Inflammatory macrophage treated with lipopolysaccharide for 1 hour (primary cell): Measurements from ENCODE around the gene AR.
"Not testable (repeated sequence)": the region's sequence is repeated elsewhere in the genome, so short reads cannot be mapped to it uniquely, and the experiment has no call there.

Experiments used
- DNase-seq, 2 donors: peaks; one replicate each; pipeline ENCODE4 v3.0.0-alpha.2; 2020 to 2022

AR gene

DNA sequence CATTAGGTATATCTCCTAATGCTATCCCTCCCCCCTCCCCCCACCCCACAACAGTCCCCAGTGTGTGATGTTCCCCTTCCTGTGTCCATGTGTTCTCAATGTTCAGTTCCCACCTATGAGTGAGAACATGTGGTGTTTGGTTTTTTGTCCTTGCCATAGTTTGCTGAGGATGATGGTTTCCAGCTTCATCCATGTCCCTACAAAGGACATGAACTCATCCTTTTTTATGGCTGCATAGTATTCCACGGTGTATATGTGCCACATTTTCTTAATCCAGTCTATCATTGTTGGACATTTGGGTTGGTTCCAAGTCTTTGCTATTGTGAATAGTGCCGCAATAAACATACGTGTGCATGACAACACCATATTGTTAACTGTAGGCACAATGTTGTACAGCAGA is 93.5 kb downstream of the AR start:
- not testable (repeated sequence) for DNase-seq

- DNase-seq: no peak
These were observed 104.5 kb downstream of the AR start for GRCh38 chrX:67648361-67648760.

DNA sequence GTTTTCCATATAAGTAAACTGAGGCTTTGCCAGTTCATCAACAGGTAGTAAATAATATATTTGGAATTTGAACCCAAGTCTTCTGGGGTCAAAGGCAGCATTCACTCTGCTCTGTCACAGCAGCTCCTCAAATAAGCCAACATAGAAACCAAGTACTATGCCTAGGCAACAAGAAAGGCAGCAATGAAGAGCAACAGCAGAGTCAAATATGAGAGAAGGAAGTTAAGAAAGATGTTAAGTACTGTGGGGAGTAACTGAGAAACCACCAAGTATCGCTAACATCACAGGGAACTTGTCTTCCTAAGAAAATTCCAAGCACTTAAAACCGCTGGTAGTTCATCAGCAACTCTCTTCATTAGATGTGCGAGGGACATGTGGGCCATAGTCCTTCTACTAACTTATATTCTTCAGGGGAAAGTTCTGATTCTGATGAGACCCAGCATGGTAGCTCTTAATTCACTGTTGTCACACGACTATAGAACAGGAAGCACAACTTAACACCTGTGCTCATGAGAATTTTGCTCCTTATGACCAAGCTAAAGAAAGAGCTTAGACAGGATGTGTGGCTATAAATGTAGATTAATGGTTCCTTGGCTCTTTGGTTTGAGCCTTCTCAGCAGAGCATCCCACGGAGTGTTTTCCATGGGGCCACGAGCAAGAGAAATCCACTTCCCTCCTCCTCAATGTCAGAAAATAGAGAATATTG is 107.8 kb downstream of the AR start:
- DNase-seq: no peak

GRCh38 chrX:67652543-67652942 is 108.7 kb downstream of the AR start:
- no peak for DNase-seq

GRCh38 chrX:67654301-67654700 is 110.5 kb downstream of the AR start:
- no peak for DNase-seq

- no peak for DNase-seq
These were observed 121.8 kb downstream of the AR start for GRCh38 chrX:67665583-67665982.

DNA sequence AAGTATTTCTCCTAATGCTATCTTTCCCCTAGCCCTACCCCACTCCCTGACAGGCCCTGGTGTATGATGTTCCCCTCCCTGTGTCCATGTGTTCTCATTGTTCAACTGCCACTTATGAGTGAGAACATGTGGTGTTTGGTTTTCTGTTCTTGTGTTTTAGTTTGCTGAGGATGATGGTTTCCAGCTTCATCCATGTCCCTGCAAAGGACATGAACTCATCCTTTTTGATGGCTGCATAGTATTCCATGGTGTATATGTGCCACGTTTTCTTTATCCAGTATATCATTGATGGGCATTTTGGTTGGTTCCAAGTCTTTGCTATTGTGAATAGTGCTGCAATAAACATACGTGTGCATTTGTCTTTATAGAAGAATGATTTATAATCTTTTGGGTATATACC is 126.9 kb downstream of the AR start:
- DNase-seq: not testable (repeated sequence)

GRCh38 chrX:67673741-67674274 is 130.0 kb downstream of the AR start:
- no peak for DNase-seq

GRCh38 chrX:67674741-67675140 is 130.9 kb downstream of the AR start:
- no peak for DNase-seq

DNA sequence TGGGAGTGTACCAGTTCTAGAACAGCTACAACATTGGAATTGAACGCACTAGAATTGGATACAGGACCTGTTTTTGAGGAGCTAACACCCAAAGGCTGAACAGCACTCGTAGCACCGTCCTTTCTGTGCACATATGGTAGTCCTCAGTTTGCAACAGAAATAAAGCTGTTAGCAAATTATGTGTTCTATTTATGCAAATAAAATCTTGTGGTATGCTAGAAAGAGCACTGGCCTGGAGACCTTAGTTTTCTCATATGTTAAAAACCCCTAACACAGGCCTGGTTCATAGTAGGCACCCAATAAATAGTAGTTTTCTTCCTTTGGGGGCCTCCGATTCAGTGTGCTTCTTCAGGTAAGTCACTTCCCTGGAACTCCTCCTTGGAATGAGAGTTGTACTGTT is 140.3 kb downstream of the AR start:
- DNase-seq: no peak

DNA sequence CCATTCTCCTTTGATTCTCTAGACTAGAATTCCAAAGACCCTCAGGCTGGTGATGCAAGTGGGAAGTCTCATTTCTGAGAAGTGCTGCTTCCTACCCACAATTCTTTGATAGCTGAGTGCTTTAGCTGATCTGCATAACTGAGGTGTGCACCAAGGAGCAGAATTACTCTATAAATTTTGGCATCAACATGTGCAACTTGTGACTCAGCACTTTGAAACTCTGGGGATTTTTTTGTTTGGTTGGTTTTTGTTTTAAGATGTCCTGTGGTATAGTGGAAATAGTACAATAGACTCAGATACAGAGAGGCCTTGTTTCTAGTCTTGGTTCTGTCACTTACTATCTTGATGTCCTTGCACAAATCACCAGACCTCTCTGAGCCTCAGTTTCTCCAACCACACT is 148.4 kb downstream of the AR start:
- no peak for DNase-seq

DNA sequence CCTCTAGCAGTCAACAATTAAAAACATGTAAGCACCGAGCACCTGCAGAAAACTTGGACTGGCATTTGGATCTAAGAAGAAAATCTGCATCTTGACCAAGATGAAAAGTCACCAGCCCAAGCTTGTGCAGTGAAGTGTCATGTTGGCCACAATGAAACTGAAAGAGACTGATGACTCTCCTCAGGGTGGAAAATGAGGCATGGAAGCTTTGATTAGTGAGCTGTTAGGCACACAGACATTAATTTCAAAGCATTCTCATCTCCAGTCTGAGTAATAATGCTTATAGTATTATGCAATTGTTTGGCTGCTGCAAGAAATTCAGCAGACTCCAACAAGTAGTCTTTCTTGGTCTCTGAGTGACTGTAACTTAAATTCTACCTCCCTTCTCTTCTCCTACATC is 150.1 kb downstream of the AR start:
- peak; percentile 5 to 47 for DNase-seq

DNA sequence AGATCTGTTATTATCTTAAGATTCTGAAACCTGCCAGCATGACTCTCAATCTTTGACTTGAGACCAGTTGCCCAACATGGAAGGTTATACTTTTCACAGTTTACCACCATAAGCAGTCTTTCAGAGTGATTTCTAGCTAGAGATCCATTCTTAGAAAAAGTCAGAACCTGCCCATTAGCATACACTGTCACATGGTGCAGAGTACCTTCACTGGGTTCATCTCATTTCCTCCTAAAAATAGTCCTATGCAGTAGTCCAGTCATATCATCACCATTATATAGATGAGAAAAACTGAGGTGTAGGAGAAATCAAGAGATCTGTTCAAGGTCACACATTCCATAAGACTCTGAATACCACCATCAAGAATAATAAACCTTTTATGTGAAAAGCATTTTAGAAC is 153.6 kb downstream of the AR start:
- no peak for DNase-seq

GRCh38 chrX:67700602-67701001 is 156.8 kb downstream of the AR start:
- DNase-seq: no peak

GRCh38 chrX:67714004-67714403 is 170.2 kb downstream of the AR start:
- no peak for DNase-seq

DNA sequence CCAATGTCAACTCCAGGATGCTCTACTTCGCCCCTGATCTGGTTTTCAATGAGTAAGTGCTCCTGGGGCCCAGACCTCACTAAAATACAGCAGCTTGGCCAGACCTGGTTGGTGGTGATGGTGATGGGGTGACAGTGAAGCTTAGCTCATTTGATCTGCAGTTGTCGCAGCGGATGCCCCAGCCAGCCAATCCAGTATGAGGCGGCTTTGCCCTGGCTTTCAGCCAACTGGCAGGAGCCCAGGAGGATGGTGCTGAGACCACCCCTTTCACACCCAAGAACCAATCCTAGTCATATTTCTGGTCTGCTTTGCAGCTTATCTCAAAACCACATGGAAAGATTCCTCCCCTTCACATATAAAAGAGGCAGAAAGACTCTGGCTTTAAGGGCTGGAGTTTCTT is 173.8 kb downstream of the AR start:
- no peak for DNase-seq

- DNase-seq: no peak
These were observed 175.1 kb downstream of the AR start for GRCh38 chrX:67718926-67719325.

- peak; percentile 30 to 36 for DNase-seq
These were observed 176.5 kb downstream of the AR start for GRCh38 chrX:67720344-67720743.

DNA sequence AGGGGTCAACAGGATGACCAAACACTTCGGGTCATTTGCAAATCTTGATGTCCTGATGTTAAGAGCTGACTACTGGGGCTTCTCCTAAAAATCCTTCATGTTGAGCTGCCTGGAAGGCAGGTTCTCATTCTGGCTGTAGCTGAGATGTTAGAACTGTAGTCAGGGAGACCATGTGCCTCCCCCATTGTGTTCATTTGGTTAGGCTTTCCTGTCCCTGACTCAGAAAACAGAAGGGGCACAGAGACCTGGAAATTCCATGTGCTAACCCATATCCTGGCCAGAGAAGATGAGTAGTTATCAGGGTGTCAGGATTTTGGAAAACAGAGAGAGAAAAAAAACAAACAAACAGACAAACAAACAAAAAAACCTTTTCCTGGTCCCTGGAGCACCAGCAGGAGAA is 177.5 kb downstream of the AR start:
- DNase-seq: peak in 1 of 2 donors; percentile 28

- DNase-seq: peak; percentile 71 to 91
These were observed 179.9 kb downstream of the AR start for GRCh38 chrX:67723580-67724351.

DNA sequence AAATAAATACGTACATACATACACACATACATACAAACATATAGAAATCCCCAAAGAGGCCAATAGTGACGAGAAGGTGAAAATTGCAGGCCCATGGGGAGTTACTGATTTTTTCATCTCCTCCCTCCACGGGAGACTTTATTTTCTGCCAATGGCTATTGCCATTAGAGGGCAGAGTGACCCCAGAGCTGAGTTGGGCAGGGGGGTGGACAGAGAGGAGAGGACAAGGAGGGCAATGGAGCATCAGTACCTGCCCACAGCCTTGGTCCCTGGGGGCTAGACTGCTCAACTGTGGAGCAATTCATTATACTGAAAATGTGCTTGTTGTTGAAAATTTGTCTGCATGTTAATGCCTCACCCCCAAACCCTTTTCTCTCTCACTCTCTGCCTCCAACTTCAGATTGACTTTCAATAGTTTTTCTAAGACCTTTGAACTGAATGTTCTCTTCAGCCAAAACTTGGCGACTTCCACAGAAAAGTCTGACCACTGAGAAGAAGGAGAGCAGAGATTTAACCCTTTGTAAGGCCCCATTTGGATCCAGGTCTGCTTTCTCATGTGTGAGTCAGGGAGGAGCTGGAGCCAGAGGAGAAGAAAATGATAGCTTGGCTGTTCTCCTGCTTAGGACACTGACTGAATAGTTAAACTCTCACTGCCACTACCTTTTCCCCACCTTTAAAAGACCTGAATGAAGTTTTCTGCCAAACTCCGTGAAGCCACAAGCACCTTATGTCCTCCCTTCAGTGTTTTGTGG is 180.7 kb downstream of the AR start:
- DNase-seq: no peak

DNA sequence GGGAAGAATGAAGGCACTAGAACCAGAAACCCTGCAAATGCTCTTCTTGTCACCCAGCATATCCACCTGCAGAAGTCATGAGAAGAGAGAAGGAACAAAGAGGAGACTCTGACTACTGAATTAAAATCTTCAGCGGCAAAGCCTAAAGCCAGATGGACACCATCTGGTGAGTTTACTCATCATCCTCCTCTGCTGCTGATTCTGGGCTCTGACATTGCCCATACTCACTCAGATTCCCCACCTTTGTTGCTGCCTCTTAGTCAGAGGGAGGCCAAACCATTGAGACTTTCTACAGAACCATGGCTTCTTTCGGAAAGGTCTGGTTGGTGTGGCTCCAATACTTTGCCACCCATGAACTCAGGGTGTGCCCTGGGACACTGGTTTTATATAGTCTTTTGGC is 181.7 kb downstream of the AR start:
- no peak for DNase-seq

DNA sequence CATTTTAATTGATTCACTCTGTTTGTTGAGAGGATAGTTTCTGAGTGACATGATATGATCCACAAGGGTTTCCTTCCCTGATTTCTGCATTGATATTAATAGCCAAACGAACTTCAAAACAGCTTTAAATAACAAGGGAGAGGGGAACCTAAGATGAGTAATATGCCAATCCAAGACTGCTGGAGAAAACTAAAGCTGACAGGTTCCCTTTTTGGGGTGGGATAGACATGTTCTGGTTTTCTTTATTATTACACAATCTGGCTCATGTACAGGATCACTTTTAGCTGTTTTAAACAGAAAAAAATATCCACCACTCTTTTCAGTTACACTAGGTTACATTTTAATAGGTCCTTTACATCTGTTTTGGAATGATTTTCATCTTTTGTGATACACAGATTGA is 182.2 kb downstream of the AR start:
- DNase-seq: peak; percentile 40 to 73

DNA sequence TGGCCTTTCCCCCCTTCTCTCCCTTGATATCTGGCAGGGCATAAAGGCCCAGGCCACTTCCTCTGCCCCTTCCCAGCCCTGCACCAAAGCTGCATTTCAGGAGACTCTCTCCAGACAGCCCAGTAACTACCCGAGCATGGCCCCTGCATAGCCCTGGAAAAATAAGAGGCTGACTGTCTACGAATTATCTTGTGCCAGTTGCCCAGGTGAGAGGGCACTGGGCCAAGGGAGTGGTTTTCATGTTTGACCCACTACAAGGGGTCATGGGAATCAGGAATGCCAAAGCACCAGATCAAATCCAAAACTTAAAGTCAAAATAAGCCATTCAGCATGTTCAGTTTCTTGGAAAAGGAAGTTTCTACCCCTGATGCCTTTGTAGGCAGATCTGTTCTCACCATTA is 183.8 kb downstream of the AR start:
- no peak for DNase-seq
